Mucosa of descending colon (tissue), 3 donors: Measurements from ENCODE around the gene CREB3L1. TPM values are rescaled to one million over a fixed set of nuclear protein-coding genes. Genes with fewer than 3 reads are reported as not detected.

Source experiments
- ATAC-seq: fragments of 200-7000 bp; cut with Tn5 transposase; one replicate; pipeline ENCODE4 v1.9.1; 2020; ENCODE audit warnings: mild to moderate bottlenecking, moderate library complexity
- DNase-seq, 3 donors: peaks; one replicate each; pipeline ENCODE4 v3.0.0-alpha.2; 2020
- H3K36me3 ChIP-seq: fragments of 200-600 bp; one replicate; pipeline ENCODE4 v1.8.0; 2021; ENCODE audit warnings: low read depth, mild to moderate bottlenecking
- H3K4me1 ChIP-seq: fragments of 200-600 bp; one replicate; pipeline ENCODE4 v1.8.0; 2021; ENCODE audit warnings: low read depth, mild to moderate bottlenecking
- H3K4me3 ChIP-seq: fragments of 200-600 bp; one replicate; pipeline ENCODE4 v1.8.0; 2021; ENCODE audit warnings: mild to moderate bottlenecking
- H3K9me3 ChIP-seq: fragments of 200-600 bp; one replicate; pipeline ENCODE4 v1.8.0; 2021; ENCODE audit warnings: mild to moderate bottlenecking
- intact Hi-C, 2 donors: fragments of 100-400 bp; cut with DNase I in 1 of 2; cut with micrococcal nuclease in 1 of 2; formaldehyde crosslinking; loops; one replicate each; pipeline versions ENCODE4 v1.11.0 to v1.11.1; 2022; cut with DNase I, micrococcal nuclease
- total RNA-seq, 3 donors: library from RNA; stranded (reverse); fragmentation: NEBNext Ultra II Directional in 2 of 3; extraction: Animal tissue kit (Norgen Biotek cat#: 25700) in 2 of 3; gene quantifications; one replicate each; pipeline versions ENCODE4 v1.2.1 to v1.2.4, GENCODE V29; 2021 to 2023
- TF ChIP-seq, protein P1 (sequence below): fragments of 200-600 bp; IDR thresholded peaks from one replicate; pipeline ENCODE4 v1.8.0; 2022; ENCODE audit warnings: antibody characterized with exemption, mild to moderate bottlenecking
- donor health status: DM: no; HTN: no; CAD: no; lungs with moderate emphysema.
- donor health status: DM: no; HTN: no; CAD: no.
- donor health status: DM: no; HTN: yes; CAD: no.

The CREB3L1 gene
- total RNA-seq, 3 donors from 2014 or later, result 52.7 to 140 (median 108) TPM

DNA sequence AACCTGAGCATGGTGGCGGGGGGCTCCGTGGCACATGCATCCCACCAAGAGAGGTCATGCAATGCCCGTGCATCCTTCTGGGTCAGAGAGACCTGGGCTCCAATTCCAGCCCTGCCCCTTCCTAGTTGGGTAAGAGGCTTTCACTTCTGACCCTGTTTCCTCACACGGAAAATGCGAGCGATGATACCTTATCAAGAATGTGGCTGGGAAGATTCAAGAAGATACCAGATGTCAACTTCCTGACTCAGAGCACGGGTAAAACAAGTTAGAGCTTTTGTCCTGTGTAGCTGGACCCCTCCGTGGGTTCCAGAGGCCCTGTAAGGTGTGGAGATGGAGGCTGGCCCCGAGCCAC, 61.1 kb downstream of the CREB3L1 start:
- DNase-seq (no peak), ATAC-seq (no peak)
- H3K4me3 ChIP-seq, result no peak overlapping the region
- H3K9me3 ChIP-seq, result no peaks in the 10 kb centered on the region
- H3K36me3 ChIP-seq, result no peaks in the 10 kb centered on the region
- peaks cover under 1% of the 10 kb centered on the region for H3K4me1 ChIP-seq
- TF ChIP-seq, protein P1, sequence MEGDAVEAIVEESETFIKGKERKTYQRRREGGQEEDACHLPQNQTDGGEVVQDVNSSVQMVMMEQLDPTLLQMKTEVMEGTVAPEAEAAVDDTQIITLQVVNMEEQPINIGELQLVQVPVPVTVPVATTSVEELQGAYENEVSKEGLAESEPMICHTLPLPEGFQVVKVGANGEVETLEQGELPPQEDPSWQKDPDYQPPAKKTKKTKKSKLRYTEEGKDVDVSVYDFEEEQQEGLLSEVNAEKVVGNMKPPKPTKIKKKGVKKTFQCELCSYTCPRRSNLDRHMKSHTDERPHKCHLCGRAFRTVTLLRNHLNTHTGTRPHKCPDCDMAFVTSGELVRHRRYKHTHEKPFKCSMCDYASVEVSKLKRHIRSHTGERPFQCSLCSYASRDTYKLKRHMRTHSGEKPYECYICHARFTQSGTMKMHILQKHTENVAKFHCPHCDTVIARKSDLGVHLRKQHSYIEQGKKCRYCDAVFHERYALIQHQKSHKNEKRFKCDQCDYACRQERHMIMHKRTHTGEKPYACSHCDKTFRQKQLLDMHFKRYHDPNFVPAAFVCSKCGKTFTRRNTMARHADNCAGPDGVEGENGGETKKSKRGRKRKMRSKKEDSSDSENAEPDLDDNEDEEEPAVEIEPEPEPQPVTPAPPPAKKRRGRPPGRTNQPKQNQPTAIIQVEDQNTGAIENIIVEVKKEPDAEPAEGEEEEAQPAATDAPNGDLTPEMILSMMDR, result no peak
- intact Hi-C loops, result no loop called here

DNA sequence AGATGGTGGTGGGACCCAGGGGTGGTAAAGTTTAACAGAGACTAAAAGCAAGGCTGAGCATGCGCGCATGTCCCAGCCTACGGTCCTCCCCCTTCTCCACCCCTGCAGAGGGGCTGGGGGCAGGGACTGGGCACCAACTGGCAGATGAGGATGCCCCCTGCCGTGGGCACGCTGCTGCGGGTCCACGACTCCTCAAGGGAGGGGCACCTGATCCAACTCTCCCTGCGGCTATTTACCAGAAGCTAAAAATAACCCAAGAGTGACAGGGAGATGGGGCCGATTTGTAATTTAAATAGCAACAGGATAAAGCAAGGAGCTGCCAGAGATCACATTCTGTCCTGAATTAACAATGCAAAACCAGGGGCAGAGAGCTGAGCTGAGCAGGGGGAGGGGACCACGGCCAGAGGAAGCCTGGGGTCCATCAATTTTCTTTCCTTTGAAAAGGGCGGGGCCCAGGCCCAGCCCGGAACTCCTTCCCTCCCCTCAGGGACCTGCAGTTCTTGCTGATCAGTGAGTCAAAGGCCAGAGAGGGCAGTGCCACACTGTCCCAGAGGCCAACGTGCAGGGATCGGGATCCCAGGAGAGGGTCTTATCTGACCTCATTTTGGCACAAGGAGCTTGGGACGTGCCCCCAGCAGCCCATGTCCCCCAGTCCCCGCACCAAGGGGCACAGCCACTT, 61.7 kb downstream of the CREB3L1 start:
- H3K4me3 ChIP-seq, result no peak overlapping the region
- intact Hi-C loops, result no loop called here
- peak; percentile 39 for ATAC-seq

DNA sequence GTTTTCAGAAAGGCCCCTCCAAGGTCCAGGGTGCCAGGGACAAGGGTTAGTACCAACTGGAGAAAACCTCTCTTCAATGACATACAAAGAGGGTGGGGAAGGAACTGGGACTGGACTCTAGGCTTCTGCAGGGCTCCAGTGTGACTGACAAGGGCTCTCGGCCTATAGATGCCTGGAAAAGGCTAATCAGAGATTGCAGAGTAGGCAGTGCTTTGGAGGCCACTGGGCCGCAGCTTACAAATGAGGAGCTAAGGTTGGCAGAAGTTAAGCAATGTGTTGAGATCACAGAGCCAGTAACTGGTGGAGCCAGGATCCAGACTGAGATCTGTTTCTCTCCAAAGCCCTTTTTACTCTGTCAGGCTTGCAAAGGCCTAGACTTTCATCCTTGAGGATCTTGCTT, 62.4 kb downstream of the CREB3L1 start:
- intact Hi-C loops, result no loop called here
- Histone ChIP-seq H3K36me3 (no peaks in the 10 kb centered on the region), H3K4me1 (no peaks in the 10 kb centered on the region), H3K4me3 (no peak overlapping the region), H3K9me3 (no peaks in the 10 kb centered on the region)
- ATAC-seq (no peak), DNase-seq (no peak)
- TF ChIP-seq, protein P1, result no peak

More for the DNA sequence above, 61.7 kb downstream of the CREB3L1 start:
- H3K9me3 ChIP-seq, result no peaks in the 10 kb centered on the region
- no peaks in the 10 kb centered on the region for H3K4me1 ChIP-seq
- TF ChIP-seq, protein P1, result no peak
- no peaks in the 10 kb centered on the region for H3K36me3 ChIP-seq
- no peak for DNase-seq

DNA sequence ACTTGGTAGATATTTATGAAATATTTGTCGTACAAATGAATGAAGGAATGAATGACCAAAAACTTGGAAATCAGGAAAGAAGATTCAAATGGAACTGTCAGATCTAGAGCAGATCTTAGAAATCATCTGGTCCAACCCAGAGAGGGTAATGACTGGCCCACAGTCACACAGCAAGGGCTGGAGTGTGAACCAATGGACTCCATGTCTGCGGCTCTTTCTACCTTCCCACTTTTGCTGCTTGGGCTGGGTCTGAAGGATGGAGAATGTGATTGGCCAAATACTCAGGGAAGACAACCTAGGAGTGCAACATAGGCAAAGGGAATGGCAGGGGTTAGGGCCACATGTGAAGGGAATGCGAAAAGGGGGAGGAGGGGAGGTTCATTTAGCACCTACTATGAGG, 64.0 kb downstream of the CREB3L1 start:
- no peak for ATAC-seq
- no peak overlapping the region for H3K4me3 ChIP-seq

DNA sequence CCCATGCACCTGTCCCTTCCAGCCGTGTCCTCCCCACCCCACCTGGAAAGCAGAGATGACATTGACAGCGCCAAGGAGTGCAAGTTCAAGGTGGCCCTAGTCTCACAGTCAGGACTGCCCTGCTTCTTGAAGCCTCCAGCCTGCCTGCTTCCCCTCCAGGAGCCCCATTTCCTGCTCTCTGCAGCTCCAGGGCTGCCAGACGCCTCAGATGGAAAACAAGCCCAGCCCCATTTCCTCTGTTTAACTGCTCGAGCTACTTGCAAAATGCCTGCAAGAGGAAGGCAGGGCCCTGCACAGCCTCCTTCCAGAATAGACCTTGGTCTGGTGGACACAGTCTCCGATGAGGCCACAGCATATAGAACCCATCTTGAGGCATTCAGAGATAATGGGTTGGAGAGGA, 64.8 kb downstream of the CREB3L1 start:
- intact Hi-C loops, result no loop called here
- Histone ChIP-seq H3K4me1 (no peaks in the 10 kb centered on the region), H3K9me3 (no peaks in the 10 kb centered on the region), H3K4me3 (no peak overlapping the region), H3K36me3 (no peaks in the 10 kb centered on the region)
- ATAC-seq (no peak), DNase-seq (no peak)
- TF ChIP-seq, protein P1, result no peak

More for the DNA sequence above, 64.0 kb downstream of the CREB3L1 start:
- no peaks in the 10 kb centered on the region for H3K9me3 ChIP-seq
- H3K36me3 ChIP-seq, result no peaks in the 10 kb centered on the region
- DNase-seq, result no peak
- TF ChIP-seq, protein P1, result no peak
- intact Hi-C loops, result no loop called here
- H3K4me1 ChIP-seq, result no peaks in the 10 kb centered on the region

DNA sequence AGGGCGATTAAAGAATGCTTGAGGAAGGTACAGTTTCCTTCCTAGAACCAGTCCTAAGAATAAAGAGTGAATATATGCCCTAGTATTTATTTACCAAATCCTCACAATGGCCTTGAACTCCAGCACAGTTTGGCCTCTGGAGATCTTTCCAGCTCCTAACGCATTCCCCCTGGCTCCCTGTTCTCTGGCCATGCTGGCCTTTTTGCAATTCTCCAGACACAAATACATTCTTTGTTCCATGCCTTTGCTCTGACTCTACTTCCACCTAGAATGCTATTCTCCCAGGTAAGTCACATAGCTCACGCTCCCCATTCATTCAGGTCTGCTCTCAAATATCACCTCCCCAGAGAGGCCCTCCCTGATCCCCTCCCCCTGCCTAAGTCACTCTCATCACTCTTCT, 66.1 kb downstream of the CREB3L1 start:
- ATAC-seq (no peak), DNase-seq (no peak)
- H3K9me3 ChIP-seq, result no peaks in the 10 kb centered on the region
- intact Hi-C loops, result no loop called here
- no peaks in the 10 kb centered on the region for H3K36me3 ChIP-seq
- H3K4me1 ChIP-seq, result peaks cover 4% of the 10 kb centered on the region
- H3K4me3 ChIP-seq, result no peak overlapping the region
- TF ChIP-seq, protein P1, result no peak
